SJSA1 (cell line): ENCODE results near the gene HOXB2. TPM values are rescaled to one million over a fixed set of nuclear protein-coding genes. Genes with fewer than 3 reads are reported as not detected.
"Not testable (repeated sequence)": the region's sequence is repeated elsewhere in the genome, so short reads cannot be mapped to it uniquely, and the experiment has no call there.

Source experiments
- DNase-seq, 2 experiments: peaks; one replicate each; pipeline ENCODE4 v3.0.0-alpha.2; 2015 to 2020; ENCODE audit warnings: low spot score in 2 of 2, low read depth in 1 of 2
- H3K27ac ChIP-seq: fragments of 250-450 bp; sonication (Bioruptor Pico); 2 replicates; pipeline ENCODE4 v1.5.1; 2020; ENCODE audit warnings: mild to moderate bottlenecking, moderate library complexity
- H3K27me3 ChIP-seq: fragments of 250-450 bp; sonication (Bioruptor Pico); replicated peaks from 2 replicates; pipeline ENCODE4 v1.5.1; 2020; ENCODE audit warnings: mild to moderate bottlenecking, moderate library complexity
- H3K36me3 ChIP-seq: fragments of 250-450 bp; sonication (Bioruptor Pico); 2 replicates; pipeline ENCODE4 v1.5.1; 2020; ENCODE audit warnings: mild to moderate bottlenecking
- H3K4me1 ChIP-seq: fragments of 250-450 bp; sonication (Bioruptor Pico); replicated peaks from 2 replicates; pipeline ENCODE4 v1.6.1; 2021; ENCODE audit warnings: mild to moderate bottlenecking
- H3K4me3 ChIP-seq: fragments of 250-450 bp; sonication (Bioruptor Pico); 2 replicates; pipeline ENCODE4 v1.5.1; 2020; ENCODE audit warnings: mild to moderate bottlenecking
- H3K9me3 ChIP-seq: fragments of 250-450 bp; sonication (Bioruptor Pico); replicated peaks from 2 replicates; pipeline ENCODE4 v1.5.1; 2020; ENCODE audit warnings: mild to moderate bottlenecking
- total RNA-seq: library from RNA; depleted of rRNA; stranded (reverse); fragments of >200 nt; shearing (Covaris generic); gene quantifications from 2 replicates; pipeline ENCODE4 v1.2.3, GENCODE V29; 2014

Gene HOXB2
- total RNA-seq, 1 experiment from 2014 or later: 10.5 TPM

- DNase-seq: no peak
- H3K36me3 ChIP-seq: no peaks in the 10 kb centered on the region
- no peak overlapping the region for H3K4me3 ChIP-seq
- H3K27me3 ChIP-seq: peaks cover 47% of the 10 kb centered on the region
- H3K9me3 ChIP-seq: no peaks in the 10 kb centered on the region; the same call in none of the 2 replicates
- H3K4me1 ChIP-seq: no peaks in the 10 kb centered on the region
- no peak overlapping the region for H3K27ac ChIP-seq
Measured at GRCh38 chr17:48513097-48513496, 31.8 kb downstream of the HOXB2 start.

- H3K27ac ChIP-seq: no peak overlapping the region
Measured at GRCh38 chr17:48510761-48511604, 33.9 kb downstream of the HOXB2 start.

GRCh38 chr17:48510381-48510760, 34.5 kb downstream of the HOXB2 start:
- Histone ChIP-seq H3K27ac (no peak overlapping the region), H3K9me3 (no peaks in the 10 kb centered on the region; the same call in 1 of the 2 replicates), H3K27me3 (peaks cover 22% of the 10 kb centered on the region), H3K4me3 (no peak overlapping the region), H3K36me3 (no peaks in the 10 kb centered on the region), H3K4me1 (peaks cover 10% of the 10 kb centered on the region)
- DNase-seq: no peak

More at GRCh38 chr17:48510761-48511604, 33.9 kb downstream of the HOXB2 start:
- no peak for DNase-seq
- H3K36me3 ChIP-seq: no peaks in the 10 kb centered on the region
- peaks cover 4% of the 10 kb centered on the region for H3K4me1 ChIP-seq
- H3K4me3 ChIP-seq: no peak overlapping the region
- H3K9me3 ChIP-seq: no peaks in the 10 kb centered on the region; the same call in 1 of the 2 replicates
- peaks cover 26% of the 10 kb centered on the region for H3K27me3 ChIP-seq

GRCh38 chr17:48509708-48510107, 35.2 kb downstream of the HOXB2 start:
- peaks cover 15% of the 10 kb centered on the region for H3K27me3 ChIP-seq
- H3K27ac ChIP-seq, H3K9me3 ChIP-seq, H3K36me3 ChIP-seq, H3K4me3 ChIP-seq, DNase-seq: not testable (repeated sequence)
- H3K4me1 ChIP-seq: peaks cover 10% of the 10 kb centered on the region

- Histone ChIP-seq H3K36me3 (no peaks in the 10 kb centered on the region), H3K4me3 (no peak overlapping the region), H3K9me3 (no peaks in the 10 kb centered on the region), H3K27ac (no peak overlapping the region), H3K4me1 (peaks cover 10% of the 10 kb centered on the region), H3K27me3 (no peaks in the 10 kb centered on the region)
- no peak for DNase-seq
Measured at GRCh38 chr17:48506246-48506645, 38.7 kb downstream of the HOXB2 start.

GRCh38 chr17:48505788-48506187, 39.1 kb downstream of the HOXB2 start:
- peak; percentile 49 to 76 for DNase-seq
- Histone ChIP-seq H3K27ac (peak overlapping the region; percentile 10), H3K27me3 (no peaks in the 10 kb centered on the region)

GRCh38 chr17:48504953-48505352, 40.0 kb downstream of the HOXB2 start:
- Histone ChIP-seq H3K4me1 (peaks cover 21% of the 10 kb centered on the region), H3K4me3 (no peak overlapping the region), H3K36me3 (no peaks in the 10 kb centered on the region), H3K27me3 (no peaks in the 10 kb centered on the region), H3K9me3 (no peaks in the 10 kb centered on the region), H3K27ac (no peak overlapping the region)
- DNase-seq: no peak

More at GRCh38 chr17:48505788-48506187, 39.1 kb downstream of the HOXB2 start:
- Histone ChIP-seq H3K4me1 (peaks cover 13% of the 10 kb centered on the region), H3K9me3 (no peaks in the 10 kb centered on the region), H3K4me3 (no peak overlapping the region), H3K36me3 (no peaks in the 10 kb centered on the region)

GRCh38 chr17:48503747-48504146, 41.2 kb downstream of the HOXB2 start:
- Histone ChIP-seq H3K9me3 (no peaks in the 10 kb centered on the region), H3K4me3 (no peak overlapping the region), H3K36me3 (no peaks in the 10 kb centered on the region), H3K27me3 (no peaks in the 10 kb centered on the region), H3K4me1 (peaks cover 32% of the 10 kb centered on the region), H3K27ac (no peak overlapping the region)
- DNase-seq: no peak

GRCh38 chr17:48502901-48503300, 42.0 kb downstream of the HOXB2 start:
- Histone ChIP-seq H3K4me3 (no peak overlapping the region), H3K27me3 (no peaks in the 10 kb centered on the region), H3K36me3 (no peaks in the 10 kb centered on the region), H3K9me3 (no peaks in the 10 kb centered on the region), H3K27ac (no peak overlapping the region), H3K4me1 (peaks cover 32% of the 10 kb centered on the region)
- DNase-seq: no peak

- Histone ChIP-seq H3K4me3 (no peak overlapping the region), H3K27me3 (no peaks in the 10 kb centered on the region), H3K36me3 (no peaks in the 10 kb centered on the region), H3K4me1 (peaks cover 35% of the 10 kb centered on the region), H3K9me3 (no peaks in the 10 kb centered on the region), H3K27ac (no peak overlapping the region)
- DNase-seq: no peak
Measured at GRCh38 chr17:48502312-48502711, 42.6 kb downstream of the HOXB2 start.

GRCh38 chr17:48500435-48501426, 44.2 kb downstream of the HOXB2 start:
- no peaks in the 10 kb centered on the region for H3K27me3 ChIP-seq
- DNase-seq: no peak

GRCh38 chr17:48499735-48500434, 45.0 kb downstream of the HOXB2 start:
- H3K4me1 ChIP-seq: peaks cover 30% of the 10 kb centered on the region
- no peak overlapping the region for H3K4me3 ChIP-seq
- no peak overlapping the region for H3K27ac ChIP-seq
- H3K36me3 ChIP-seq: no peaks in the 10 kb centered on the region
- H3K27me3 ChIP-seq: no peaks in the 10 kb centered on the region
- no peaks in the 10 kb centered on the region for H3K9me3 ChIP-seq
- DNase-seq: no peak

More at GRCh38 chr17:48500435-48501426, 44.2 kb downstream of the HOXB2 start:
- Histone ChIP-seq H3K36me3 (no peaks in the 10 kb centered on the region), H3K27ac (no peak overlapping the region), H3K4me3 (no peak overlapping the region), H3K4me1 (peaks cover 34% of the 10 kb centered on the region), H3K9me3 (no peaks in the 10 kb centered on the region)

- no peak overlapping the region for H3K27ac ChIP-seq
- H3K4me3 ChIP-seq: no peak overlapping the region
- H3K27me3 ChIP-seq: no peaks in the 10 kb centered on the region
- H3K4me1 ChIP-seq: peaks cover 37% of the 10 kb centered on the region
- no peaks in the 10 kb centered on the region for H3K36me3 ChIP-seq
- no peaks in the 10 kb centered on the region for H3K9me3 ChIP-seq
- peak in 1 of 2 experiments; percentile 55 for DNase-seq
Measured at GRCh38 chr17:48499248-48499647, 45.7 kb downstream of the HOXB2 start.
